NCI-H146 treated with DMSO at 0.1 percent for 48 hours (cell line): ENCODE results near the gene HES5.

Source experiments
- DNase-seq: peaks from one replicate; lab custom pipeline; 2025; ENCODE audit not compliant: unreplicated experiment; lab: John Stamatoyannopoulos, UW

The HES5 gene

DNA sequence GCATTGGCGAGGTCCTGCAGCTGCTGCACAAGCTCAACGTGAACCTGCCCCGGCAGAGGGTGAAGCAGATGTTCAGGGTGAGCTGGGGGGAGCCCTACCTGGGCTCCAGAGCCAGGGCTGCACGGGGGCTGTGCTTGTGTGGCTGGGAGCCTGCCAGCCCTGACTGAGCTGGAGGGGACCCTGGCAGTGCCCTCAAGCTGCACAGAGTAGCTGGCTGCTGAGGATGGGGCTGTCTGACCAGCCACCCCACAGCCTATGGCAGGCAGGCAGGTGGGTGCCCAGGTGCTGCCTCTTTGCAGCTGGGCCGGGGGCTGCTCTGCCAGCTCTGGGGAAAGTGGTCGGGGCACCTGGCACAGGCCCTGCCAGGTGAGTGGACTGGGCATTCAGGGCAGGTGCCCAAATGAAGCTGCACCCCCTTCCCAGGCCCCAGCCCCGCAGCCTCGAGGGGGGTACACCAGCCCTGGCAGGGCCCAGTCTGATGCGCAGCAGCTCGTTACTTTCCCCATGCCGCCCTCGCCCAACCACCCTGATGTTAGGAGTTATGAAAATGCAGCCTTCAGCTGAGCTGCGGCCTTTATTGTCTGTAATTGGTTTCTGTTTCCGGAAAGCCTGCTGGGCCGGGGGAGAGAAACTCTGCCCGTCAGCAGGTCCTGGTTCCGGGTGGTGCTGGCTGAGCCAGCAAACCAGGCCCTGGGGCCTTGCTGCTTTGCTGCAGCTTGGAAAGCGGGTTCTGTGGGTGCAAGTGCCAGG is 49.7 kb downstream of the HES5 start:
- no peak for DNase-seq

DNA sequence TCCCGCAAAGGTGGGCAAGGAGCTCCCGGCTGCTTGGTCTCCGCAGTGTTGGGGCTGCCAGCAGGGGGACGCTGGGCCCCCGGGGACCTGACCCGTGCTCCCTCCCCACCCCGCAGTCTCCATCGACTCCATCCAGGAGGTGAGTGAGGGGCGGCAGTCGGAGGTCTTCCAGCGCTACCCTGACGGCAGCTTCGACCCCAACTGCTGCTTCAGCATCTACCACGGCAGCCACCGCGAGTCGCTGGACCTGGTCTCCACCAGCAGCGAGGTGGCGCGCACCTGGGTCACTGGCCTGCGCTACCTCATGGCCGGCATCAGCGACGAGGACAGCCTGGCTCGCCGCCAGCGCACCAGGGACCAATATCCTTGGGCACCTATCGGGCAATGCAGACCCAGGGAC is 50.4 kb downstream of the HES5 start:
- DNase-seq: no peak

DNA sequence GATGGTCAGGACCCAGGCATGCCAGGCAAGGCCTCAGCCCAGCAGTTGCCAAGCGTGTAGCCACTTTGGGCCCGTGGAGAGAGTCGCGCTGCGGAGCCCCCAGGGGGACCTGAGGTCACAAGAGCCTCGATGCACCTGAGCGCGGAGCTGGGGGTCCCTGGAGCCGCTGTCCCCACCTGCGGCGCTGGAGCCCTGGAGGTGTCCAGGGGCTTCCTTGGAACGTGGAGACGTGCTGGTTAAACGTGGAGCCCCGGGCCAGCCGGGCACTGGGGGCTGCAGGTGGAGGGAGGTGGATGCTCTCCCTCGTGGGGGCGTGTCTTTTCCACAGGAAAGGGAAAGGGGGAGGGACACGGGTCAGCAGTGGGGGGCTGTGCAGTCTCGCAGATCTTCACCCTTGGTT is 50.9 kb downstream of the HES5 start:
- no peak for DNase-seq
